Middle frontal gyrus (tissue), 1 donor: ENCODE results near the gene QSOX1.

Experiments used
- DNase-seq: peaks from one replicate; pipeline ENCODE4 v3.0.0-alpha.2; 2015; ENCODE audit warnings: low spot score; ENCODE audit errors: extremely low spot score

Gene QSOX1

DNA sequence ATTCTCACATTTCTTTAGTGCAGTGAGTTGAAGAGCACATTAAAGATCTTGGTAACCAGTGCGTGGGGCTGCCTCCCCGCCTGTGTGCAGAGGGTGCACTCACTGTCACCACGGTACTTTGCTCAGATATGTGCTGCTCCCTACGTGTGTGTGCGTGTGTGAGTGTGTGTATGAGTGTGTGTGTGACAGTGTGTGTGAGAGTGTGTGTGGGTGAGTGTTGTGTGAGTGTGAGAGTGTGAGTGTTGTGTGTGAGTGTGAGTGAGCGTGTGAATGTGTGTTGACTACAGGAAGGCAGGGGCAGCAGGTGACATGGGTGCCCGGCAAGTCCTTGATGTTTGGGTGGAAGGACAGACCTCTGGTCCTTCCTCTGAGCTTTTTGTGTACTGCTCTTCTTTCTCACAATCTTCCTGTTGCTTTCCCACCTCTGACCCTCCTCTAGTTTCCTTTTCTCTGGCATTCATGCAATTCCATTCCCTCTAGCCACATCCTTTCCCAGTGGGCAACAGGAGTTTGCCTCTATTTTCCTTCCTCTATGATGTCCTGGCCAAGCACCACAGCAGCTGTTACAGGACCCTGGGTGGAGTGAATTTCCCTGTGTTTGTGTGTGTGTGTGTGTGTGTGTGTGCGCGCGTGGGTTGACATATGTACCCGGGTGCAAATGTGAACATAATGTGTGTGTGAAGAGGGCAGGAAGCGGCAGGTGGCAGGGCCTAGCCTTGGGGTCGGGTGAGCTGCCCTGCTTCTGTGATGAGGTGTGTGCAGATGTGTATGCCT, 95.2 kb downstream of the QSOX1 start:
- DNase-seq, result no peak

DNA sequence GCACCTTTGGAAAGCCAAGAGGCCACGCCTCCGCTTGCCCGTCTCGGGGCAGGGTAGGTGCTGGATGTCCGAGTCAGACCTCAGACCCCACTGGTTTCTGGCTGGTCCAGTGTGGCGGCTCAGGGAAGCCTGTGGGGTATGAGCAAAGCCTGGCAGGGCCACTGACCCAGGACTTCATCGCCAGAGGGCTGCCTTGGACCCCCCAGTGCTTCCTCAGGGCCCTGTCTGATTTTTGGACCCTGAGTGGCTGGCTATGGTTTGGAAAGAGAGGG, 95.8 kb downstream of the QSOX1 start:
- DNase-seq, result no peak

DNA sequence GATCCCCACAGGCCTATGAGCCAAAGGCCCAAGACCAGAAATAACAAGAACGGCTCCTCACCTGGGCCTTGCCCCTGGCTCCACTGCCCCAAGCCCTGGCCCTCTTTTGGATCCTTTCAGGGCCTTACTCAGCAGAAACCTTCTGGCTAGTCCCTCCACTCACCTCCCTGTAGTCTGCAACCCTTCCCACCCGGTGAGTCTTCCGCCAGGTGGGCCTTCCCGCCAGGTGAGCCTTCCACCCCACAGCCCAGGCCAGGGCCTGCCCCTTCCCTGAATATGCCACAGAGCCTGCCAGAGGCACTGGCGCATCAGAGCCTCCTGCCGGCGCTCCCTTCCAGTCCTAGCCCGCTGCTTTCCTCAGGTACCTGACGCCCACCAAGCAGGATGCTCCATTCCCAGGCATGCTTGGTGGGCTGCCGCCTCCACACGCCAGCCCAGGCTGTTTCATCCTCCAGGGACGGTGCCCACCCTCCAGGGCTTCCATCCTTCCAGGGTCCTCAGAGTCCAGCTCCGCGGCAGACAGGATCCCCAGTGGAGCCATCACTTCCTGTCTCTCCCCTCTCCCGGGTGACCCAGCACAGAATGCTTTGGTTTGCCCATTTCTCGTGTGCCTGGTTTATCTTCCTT, 96.3 kb downstream of the QSOX1 start:
- no peak for DNase-seq

DNA sequence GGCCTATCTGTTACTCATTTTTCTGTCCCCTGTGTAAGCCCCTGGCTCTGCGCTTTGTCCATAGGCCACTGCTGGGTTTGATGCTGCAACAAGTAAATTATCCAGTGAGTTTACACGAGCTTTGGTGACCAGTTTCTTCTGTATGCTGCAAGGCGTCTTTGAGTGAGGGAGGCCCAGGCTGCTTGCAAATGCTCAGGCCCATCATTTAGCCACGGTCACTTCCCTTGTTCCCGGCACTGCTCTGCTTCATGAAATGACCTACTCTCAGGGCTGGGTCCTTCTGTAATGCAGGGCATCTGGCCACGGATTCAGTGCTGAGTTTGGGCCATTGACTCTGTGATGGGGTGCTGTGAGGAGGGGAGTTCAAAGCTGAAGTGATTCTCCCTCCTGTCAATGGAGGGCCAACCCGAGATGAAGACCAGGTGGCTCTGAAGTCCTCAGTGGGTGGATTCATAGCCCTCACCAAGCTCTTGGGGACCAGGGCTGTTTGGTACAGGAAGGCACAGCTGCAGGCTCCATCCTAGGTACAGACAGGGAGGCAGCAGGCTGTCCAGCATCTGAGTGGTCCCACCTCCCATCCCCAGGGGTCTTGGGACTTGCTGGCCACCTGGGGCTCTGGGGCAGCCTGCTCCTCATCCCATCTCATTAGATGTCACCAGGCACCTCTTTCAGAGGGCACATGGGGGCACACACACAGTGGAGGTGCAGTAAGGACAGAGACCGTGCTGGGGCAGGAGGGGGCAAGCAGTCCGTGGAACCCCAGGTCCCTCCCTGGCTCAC, 97.0 kb downstream of the QSOX1 start:
- DNase-seq, result no peak

DNA sequence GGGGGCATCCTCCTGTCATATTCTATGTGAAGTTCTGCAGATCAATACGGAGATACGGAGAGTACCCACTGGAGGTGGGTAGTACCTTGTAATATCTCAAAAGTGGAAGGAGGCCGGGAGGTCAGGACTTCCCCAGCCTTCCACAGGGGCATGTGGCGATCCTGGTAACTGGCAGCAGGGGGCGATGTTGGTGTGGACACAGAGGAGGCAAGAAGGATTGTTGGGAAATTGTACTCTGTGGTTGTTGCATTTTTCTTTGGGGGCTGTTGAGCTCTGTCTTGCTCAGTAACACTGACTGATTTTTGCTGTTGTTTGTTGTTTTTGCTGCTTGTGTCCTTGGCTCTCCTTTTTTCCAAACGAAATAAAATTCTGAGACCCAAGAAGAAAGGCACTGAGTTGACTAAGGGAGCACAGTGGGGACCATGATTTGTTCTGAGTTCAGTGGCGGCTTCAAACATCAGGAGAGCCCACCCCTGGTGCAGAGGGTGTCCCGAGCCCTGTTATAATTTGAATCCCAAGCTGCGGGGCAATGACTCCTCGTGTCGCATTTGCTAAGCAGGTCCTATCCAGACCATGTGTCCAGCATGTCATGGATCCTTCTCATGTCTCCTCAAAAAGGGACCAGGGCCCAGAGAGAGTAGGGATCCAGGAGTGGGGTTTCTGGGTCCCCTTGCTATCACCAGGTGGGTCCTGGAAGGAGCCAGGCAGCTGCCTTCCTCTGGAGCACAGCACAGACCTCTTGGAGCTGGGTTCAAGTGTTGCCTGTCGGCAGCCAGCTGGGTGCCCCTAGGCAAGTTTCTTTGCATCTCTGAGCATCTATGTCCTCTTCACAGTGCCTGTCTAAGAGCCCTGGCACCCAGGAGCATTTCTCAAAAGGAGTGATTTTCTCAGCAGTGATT, 98.2 kb downstream of the QSOX1 start:
- DNase-seq, result no peak
